HG02973 (cell line): ENCODE results near the gene EIF2S3B.

ENCODE experiments used
- ATAC-seq: cut with Tn5 transposase; IDR thresholded peaks from one replicate; pipeline ENCODE4 v1.9.1; 2021; ENCODE audit warnings: moderate library complexity; ENCODE audit not compliant: unreplicated experiment

The EIF2S3B gene

DNA sequence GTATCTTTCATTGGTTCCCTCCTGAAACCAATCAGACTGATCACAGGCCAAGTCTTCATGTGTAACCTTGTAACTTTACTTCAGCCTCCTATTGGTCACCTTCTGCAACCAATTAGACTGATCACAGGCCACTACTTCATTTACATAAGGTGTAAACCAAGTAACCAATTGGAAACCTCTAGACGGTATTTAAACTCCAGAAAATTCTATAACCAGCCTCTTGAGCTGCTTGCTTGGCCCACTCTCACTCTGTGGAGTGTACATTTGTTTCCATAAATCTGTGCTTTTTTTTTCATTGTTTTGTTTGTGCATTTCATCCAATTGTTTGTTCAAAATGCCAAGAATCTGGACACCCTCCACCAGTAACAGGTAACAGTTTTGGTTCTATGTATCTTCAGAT is 47.5 kb downstream of the EIF2S3B start:
- no peak for ATAC-seq

GRCh38 chr12:10554228-10554755 is 48.6 kb downstream of the EIF2S3B start:
- ATAC-seq: no peak

DNA sequence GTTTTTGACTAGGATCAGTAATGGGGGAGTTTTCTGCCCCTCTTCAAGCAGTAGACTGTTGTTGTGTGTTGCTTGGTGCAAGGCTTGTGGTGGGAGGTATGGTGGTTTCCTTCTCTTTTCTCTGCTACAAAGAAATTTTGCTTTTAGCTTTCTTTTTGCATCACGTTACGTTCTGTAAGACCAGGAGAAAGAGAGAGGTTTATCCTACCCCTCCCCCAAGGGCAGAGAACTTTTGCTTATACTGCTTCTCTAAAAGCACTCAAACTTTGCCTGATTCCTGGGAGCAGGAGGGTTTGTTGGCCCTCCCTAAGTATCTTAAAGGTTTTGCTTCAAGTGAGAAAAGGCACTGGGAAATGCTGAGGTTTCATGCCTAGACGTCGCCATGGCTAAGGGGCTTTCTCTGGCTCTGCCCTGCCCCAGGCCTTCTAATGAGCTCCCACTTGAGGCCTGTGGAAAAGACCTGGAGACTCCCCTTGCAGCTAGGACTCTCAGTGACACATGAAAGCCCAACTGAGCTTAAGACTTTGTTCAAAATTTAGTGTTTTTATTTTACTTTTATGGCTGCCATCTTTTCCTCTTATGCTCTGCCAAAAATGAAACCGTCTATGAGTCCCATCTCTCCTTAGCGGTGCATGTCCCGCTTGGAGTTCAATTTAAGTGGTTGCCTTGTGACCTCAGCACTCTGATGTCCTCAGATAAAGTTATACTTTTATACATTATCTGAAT is 49.2 kb downstream of the EIF2S3B start:
- ATAC-seq: no peak

GRCh38 chr12:10557329-10557728 is 51.6 kb downstream of the EIF2S3B start:
- ATAC-seq: peak; percentile 19

- peak; percentile 61 for ATAC-seq
Measured at GRCh38 chr12:10557766-10558165, 52.1 kb downstream of the EIF2S3B start.
